ENCODE results near the gene PFKP.

The PFKP gene

DNA sequence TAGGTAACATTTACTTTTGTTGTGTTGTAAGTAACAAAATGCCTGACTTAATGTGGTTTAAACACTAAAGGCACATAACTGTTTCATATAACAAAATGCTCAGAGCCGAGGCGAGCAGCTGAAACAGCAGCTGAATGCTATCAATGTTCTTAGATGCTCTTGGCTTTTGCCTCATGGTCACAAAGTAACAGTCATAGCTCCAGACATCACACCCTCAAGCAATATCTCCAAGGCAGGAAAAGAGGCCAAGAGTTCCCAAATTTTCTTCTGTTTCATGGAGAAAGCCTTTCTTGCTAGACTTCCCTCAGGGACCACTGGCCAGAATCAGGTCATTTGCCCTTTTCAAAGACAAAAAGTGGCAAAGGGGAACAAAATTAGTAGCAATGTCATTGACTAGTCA lies 43.5 kb upstream of the PFKP start:
- H3K4me1 ChIP-seq, result no peaks in the 10 kb centered on the region

DNA sequence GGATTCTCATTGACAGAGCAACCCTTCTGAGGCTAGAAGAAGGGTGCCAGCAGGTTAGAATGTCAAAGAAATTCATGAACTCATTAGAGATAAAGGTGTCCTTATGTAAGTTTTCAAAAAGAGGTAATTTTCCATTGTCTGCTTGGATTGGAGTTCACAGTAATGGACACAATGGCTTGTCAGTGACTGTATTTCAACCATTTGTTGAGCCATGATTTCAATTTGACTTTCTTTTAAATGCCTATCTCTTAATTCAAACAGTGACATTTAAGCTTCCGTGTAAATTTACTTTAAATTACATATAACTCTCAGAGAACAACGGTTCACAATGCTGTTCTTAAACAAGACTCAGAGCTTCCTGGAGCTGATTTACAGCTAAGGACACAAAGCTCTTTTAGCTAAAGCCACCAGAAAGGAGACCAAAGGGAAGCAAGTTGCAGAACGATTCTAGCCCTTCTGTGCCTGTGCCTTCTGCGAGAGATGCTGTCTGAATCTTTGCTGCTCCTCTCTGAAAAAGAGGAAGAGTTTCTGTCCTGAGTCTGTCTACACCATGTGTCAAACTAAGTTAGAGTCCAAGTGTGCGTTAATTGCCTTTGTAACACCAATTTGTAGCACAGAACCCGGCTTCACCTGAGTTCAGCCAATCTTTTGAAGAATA lies 42.2 kb upstream of the PFKP start:
- H3K4me3 ChIP-seq (ENCODE audit: low read depth, low read length), result no peak overlapping the region
- H3K4me2 ChIP-seq (ENCODE audit: low read length), result no peak overlapping the region
- H2AFZ ChIP-seq, result no peak overlapping the region
- TF ChIP-seq, protein P1, sequence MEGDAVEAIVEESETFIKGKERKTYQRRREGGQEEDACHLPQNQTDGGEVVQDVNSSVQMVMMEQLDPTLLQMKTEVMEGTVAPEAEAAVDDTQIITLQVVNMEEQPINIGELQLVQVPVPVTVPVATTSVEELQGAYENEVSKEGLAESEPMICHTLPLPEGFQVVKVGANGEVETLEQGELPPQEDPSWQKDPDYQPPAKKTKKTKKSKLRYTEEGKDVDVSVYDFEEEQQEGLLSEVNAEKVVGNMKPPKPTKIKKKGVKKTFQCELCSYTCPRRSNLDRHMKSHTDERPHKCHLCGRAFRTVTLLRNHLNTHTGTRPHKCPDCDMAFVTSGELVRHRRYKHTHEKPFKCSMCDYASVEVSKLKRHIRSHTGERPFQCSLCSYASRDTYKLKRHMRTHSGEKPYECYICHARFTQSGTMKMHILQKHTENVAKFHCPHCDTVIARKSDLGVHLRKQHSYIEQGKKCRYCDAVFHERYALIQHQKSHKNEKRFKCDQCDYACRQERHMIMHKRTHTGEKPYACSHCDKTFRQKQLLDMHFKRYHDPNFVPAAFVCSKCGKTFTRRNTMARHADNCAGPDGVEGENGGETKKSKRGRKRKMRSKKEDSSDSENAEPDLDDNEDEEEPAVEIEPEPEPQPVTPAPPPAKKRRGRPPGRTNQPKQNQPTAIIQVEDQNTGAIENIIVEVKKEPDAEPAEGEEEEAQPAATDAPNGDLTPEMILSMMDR (IDR thresholded peaks at IDR 0.05), result no peak
- H3K4me1 ChIP-seq, result no peaks in the 10 kb centered on the region
- H3K9me3 ChIP-seq (ENCODE audit: control insufficient read depth, low read length), result peaks cover 3% of the 10 kb centered on the region
- no peak overlapping the region for H3K9ac ChIP-seq
- H3K27me3 ChIP-seq (ENCODE audit: control insufficient read depth, insufficient read depth, low read length), result no peaks in the 10 kb centered on the region
- no peaks in the 10 kb centered on the region for H3K36me3 ChIP-seq (ENCODE audit: control insufficient read depth, insufficient read depth, low read length)
- H3K79me2 ChIP-seq, result no peaks in the 10 kb centered on the region
- no peak overlapping the region for H3K27ac ChIP-seq

More for the DNA sequence above, 43.5 kb upstream of the PFKP start:
- TF ChIP-seq, protein P1 (IDR thresholded peaks at IDR 0.05), result no peak
- H3K36me3 ChIP-seq (ENCODE audit: control insufficient read depth, insufficient read depth, low read length), result no peaks in the 10 kb centered on the region
- peaks cover 3% of the 10 kb centered on the region for H3K9me3 ChIP-seq (ENCODE audit: control insufficient read depth, low read length)
- H3K79me2 ChIP-seq, result no peaks in the 10 kb centered on the region
- no peak overlapping the region for H3K27ac ChIP-seq
- no peak overlapping the region for H3K4me2 ChIP-seq (ENCODE audit: low read length)
- no peaks in the 10 kb centered on the region for H3K27me3 ChIP-seq (ENCODE audit: control insufficient read depth, insufficient read depth, low read length)
- H3K4me3 ChIP-seq (ENCODE audit: low read depth, low read length), result no peak overlapping the region
- no peak overlapping the region for H2AFZ ChIP-seq
- no peak overlapping the region for H3K9ac ChIP-seq

DNA sequence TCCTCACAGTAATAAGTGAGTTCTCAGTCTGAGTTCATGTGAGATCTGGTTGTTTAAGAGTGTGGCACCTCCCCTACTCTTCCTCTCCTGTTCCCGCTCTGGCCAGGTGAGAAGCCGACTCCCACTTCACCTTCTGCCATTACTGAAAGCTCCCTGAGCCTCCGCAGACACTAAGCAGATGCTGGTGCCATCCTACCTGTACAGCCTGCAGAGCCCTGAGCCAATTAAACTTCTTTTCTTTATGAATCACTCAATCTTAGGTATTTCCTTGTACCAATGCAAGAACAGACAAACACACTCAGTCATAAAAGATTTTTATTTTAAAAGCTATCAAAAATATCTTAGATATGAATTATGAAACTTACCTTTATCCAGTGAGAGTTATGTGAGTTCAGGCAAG lies 39.5 kb upstream of the PFKP start:
- no peak overlapping the region for H3K9ac ChIP-seq
- no peak overlapping the region for H3K4me3 ChIP-seq (ENCODE audit: low read depth, low read length)
- H3K36me3 ChIP-seq (ENCODE audit: control insufficient read depth, insufficient read depth, low read length), result no peaks in the 10 kb centered on the region
- no peak overlapping the region for H3K27ac ChIP-seq
- TF ChIP-seq, protein P1 (IDR thresholded peaks at IDR 0.05), result no peak
- no peak overlapping the region for H2AFZ ChIP-seq
- no peaks in the 10 kb centered on the region for H3K79me2 ChIP-seq
- H3K4me1 ChIP-seq, result no peaks in the 10 kb centered on the region
- H3K9me3 ChIP-seq (ENCODE audit: control insufficient read depth, low read length), result peaks cover 3% of the 10 kb centered on the region
- H3K27me3 ChIP-seq (ENCODE audit: control insufficient read depth, insufficient read depth, low read length), result no peaks in the 10 kb centered on the region
- no peak overlapping the region for H3K4me2 ChIP-seq (ENCODE audit: low read length)

DNA sequence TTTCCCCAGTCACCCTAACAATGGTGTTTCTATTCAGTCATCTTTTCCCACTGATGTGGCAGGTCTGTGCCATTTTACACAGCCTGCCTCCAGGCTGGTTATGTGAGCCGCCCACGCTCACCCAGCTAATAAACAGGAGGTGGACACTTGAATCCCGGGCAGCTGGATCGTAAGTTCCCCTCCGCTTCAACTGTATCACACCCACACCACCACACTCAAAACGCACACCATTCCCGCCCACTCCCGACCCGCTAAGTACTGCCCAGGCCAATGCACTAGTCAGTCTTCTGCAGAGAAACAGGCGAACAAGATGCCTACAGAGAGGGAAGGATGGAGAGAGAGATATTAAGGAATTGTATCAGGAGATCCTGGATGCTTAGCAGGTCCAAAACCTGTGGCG lies 38.9 kb upstream of the PFKP start:
- H3K79me2 ChIP-seq, result no peaks in the 10 kb centered on the region
- no peaks in the 10 kb centered on the region for H3K27me3 ChIP-seq (ENCODE audit: control insufficient read depth, insufficient read depth, low read length)
- no peaks in the 10 kb centered on the region for H3K4me1 ChIP-seq
- TF ChIP-seq, protein P1 (IDR thresholded peaks at IDR 0.05), result no peak
- H3K36me3 ChIP-seq (ENCODE audit: control insufficient read depth, insufficient read depth, low read length), result no peaks in the 10 kb centered on the region
- H3K4me2 ChIP-seq (ENCODE audit: low read length), result no peak overlapping the region
- H3K27ac ChIP-seq, result no peak overlapping the region
- no peak overlapping the region for H3K9ac ChIP-seq
- no peak overlapping the region for H3K4me3 ChIP-seq (ENCODE audit: low read depth, low read length)
- H2AFZ ChIP-seq, result no peak overlapping the region
- H3K9me3 ChIP-seq (ENCODE audit: control insufficient read depth, low read length), result peaks cover 2% of the 10 kb centered on the region

DNA sequence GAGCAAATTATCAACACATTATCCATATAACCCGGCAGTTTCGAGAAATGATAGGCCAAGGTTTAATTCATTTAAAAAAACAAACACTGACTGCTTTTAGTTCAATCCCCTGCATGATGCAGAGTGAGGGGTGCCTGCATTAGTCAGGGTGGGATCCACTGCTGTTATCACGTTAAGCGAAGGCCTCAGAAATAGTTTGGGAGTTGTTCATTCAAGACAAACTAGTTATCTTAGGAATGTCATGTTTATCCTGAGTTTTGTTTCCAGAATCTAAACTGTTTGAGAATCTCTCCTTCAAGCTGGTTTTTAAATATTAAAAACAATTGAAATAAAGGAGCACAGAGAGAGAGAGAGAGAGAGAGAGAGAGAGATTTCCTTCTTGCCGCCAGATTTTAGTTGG lies 36.6 kb upstream of the PFKP start:
- no peak overlapping the region for H2AFZ ChIP-seq
- no peak overlapping the region for H3K4me3 ChIP-seq (ENCODE audit: low read depth, low read length)
- H3K4me2 ChIP-seq (ENCODE audit: low read length), result no peak overlapping the region
- H3K27ac ChIP-seq, result no peak overlapping the region
- no peaks in the 10 kb centered on the region for H3K9me3 ChIP-seq (ENCODE audit: control insufficient read depth, low read length)
- H3K4me1 ChIP-seq, result no peaks in the 10 kb centered on the region
- H3K27me3 ChIP-seq (ENCODE audit: control insufficient read depth, insufficient read depth, low read length), result no peaks in the 10 kb centered on the region
- no peak overlapping the region for H3K9ac ChIP-seq
- H3K79me2 ChIP-seq, result no peaks in the 10 kb centered on the region
- TF ChIP-seq, protein P1 (IDR thresholded peaks at IDR 0.05), result no peak
- H3K36me3 ChIP-seq (ENCODE audit: control insufficient read depth, insufficient read depth, low read length), result no peaks in the 10 kb centered on the region
